Measurements from ENCODE around the gene ABCC12.
A peak's percentile ranks its signal among the peaks of the same experiment; 100 is the strongest.

DNA sequence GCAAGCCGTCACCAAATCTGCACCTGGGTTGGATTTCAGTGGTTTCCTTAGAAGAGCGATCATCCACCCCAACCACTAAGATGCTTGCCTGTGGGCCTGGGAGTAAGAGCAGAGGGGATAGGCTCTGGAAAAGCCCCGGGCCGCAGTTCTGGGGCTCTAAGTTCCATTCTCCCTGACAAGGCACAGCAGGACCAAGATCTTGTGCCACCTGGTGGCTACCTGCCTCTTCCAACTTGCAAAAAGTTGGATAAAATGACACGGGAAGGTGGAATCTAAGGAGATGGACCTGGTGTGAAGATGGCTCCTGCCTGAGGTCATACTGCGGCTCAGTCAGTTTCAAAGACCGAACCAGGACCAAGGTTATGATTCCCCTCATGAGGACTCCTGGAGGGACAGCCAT, 42.3 kb downstream of the ABCC12 start:
- TF ChIP-seq, protein P1, sequence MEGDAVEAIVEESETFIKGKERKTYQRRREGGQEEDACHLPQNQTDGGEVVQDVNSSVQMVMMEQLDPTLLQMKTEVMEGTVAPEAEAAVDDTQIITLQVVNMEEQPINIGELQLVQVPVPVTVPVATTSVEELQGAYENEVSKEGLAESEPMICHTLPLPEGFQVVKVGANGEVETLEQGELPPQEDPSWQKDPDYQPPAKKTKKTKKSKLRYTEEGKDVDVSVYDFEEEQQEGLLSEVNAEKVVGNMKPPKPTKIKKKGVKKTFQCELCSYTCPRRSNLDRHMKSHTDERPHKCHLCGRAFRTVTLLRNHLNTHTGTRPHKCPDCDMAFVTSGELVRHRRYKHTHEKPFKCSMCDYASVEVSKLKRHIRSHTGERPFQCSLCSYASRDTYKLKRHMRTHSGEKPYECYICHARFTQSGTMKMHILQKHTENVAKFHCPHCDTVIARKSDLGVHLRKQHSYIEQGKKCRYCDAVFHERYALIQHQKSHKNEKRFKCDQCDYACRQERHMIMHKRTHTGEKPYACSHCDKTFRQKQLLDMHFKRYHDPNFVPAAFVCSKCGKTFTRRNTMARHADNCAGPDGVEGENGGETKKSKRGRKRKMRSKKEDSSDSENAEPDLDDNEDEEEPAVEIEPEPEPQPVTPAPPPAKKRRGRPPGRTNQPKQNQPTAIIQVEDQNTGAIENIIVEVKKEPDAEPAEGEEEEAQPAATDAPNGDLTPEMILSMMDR (IDR thresholded peaks at IDR 0.05) = peak; percentile 33
- TF ChIP-seq EZH2 (IDR thresholded peaks at IDR 0.05) = no peak
